WI38 (cell line): ENCODE results near the gene SLC25A48.

Experiments
- H3K4me3 ChIP-seq: 2 replicates; pipeline ENCODE4 v1.5.1; 2011; ENCODE audit warnings: low read depth, mild to moderate bottlenecking, control low read depth, low read length
- TF ChIP-seq, protein P1 (sequence below): IDR thresholded peaks from 2 replicates; pipeline ENCODE4 v1.5.1; 2012; ENCODE audit warnings: low read depth, mild to moderate bottlenecking, control low read depth, low read length

The SLC25A48 gene

DNA sequence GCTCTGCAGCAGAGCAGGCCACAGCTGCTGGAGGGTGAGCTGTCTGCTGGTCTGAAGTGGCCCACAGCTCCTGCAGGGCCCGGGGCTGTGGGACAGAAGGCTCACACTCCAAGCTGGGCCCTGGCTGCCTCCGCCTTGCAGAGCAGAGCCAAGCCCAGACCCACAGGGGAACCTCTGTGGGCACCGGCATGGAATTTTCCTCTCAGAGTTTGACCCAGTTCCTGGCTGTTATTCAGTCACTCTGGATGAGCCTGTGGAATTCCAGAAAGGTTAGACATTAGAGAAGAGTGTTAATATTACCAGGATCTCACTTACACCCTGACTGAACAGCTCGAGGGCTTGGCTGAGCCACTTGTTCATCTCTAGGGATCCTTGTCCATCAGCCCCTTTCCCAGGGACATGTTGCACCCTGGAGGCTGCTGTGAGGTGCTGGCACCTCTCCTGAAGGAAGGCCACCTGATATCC, 43.7 kb downstream of the SLC25A48 start:
- TF ChIP-seq, protein P1, sequence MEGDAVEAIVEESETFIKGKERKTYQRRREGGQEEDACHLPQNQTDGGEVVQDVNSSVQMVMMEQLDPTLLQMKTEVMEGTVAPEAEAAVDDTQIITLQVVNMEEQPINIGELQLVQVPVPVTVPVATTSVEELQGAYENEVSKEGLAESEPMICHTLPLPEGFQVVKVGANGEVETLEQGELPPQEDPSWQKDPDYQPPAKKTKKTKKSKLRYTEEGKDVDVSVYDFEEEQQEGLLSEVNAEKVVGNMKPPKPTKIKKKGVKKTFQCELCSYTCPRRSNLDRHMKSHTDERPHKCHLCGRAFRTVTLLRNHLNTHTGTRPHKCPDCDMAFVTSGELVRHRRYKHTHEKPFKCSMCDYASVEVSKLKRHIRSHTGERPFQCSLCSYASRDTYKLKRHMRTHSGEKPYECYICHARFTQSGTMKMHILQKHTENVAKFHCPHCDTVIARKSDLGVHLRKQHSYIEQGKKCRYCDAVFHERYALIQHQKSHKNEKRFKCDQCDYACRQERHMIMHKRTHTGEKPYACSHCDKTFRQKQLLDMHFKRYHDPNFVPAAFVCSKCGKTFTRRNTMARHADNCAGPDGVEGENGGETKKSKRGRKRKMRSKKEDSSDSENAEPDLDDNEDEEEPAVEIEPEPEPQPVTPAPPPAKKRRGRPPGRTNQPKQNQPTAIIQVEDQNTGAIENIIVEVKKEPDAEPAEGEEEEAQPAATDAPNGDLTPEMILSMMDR: no peak
- H3K4me3 ChIP-seq: no peak overlapping the region

- H3K4me3 ChIP-seq: no peak overlapping the region
- TF ChIP-seq, protein P1: no peak
Observed at GRCh38 chr5:135879591-135879990, 45.1 kb downstream of the SLC25A48 start.

DNA sequence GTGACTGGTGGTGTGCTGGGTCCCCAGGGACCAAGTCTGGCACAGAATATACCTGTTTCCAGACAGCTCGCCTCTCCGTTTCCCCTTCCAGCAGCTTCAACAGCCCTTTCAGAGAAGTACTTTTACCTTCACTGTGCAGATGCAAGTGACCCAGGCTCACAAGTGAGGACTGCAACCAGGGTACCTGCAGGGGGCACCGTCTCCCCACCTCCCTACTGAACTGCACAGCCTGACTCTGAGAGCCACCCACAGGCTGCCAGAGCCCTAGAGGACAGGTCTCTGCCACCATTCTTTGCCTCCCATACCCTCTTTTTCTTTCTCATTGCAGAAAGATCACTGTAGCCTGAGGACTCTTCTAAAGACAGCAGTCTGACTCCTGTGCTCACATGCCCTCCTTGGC, 45.8 kb downstream of the SLC25A48 start:
- TF ChIP-seq, protein P1: no peak
- H3K4me3 ChIP-seq: no peak overlapping the region

GRCh38 chr5:135880801-135881200, 46.3 kb downstream of the SLC25A48 start:
- TF ChIP-seq, protein P1: no peak
- H3K4me3 ChIP-seq: no peak overlapping the region

DNA sequence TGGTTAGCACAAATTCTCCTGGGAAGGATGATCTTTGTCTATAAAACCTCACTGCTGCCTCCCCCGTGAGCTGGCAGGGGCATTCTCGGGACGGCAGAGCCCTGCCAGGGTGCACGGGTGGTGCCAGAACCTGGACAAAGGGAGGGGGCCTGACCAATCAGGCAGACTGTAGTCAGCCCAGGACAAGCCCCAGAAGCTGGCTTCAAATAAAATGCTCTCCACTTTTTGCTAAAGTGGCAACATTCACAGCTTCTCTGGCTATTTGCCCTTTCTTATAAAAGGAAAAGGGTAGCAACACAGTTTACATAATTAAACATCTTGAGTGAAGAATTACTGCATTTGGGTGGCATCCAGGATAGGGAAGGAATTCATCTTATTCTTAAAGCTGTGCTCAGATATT, 46.8 kb downstream of the SLC25A48 start:
- no peak overlapping the region for H3K4me3 ChIP-seq
- TF ChIP-seq, protein P1: no peak

DNA sequence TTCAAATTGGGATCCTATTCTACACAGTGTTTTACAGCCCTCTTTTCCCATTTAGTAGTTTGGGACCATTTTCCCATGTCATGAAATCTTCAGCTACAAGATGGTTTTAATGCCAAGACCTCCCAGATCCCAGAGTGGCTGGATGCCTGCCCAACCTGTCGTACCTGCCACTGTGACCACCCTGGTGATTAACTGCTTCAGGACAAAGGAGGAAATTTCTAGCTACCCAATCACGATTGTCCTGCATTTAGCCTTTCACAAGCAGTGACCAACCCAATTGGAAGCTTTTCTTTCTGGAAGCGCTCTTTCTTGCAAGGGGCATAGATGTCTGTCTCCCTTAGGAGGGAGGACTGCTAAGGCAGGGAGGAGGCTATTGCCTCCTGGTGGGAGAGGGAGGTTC, 47.4 kb downstream of the SLC25A48 start:
- TF ChIP-seq, protein P1: no peak
- H3K4me3 ChIP-seq: no peak overlapping the region

DNA sequence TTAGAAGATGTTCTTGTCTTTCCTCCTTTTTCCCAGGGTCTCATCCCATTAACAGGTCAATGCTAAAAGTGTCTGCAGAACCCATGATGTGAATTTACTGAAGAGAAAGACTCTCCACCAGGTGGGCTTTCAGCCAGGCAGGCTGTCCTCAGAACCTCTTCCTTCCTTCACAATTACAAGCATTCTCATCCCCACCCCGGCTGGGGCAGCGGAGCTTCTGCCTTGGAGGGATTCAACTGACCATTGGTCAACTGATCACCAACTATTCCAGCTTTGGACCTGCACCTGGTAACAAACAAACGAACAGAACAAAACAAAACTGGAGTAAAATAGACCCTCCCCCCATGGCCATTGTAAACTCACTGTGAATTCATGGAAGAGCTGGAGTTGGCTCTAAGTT, 48.6 kb downstream of the SLC25A48 start:
- no peak overlapping the region for H3K4me3 ChIP-seq
- TF ChIP-seq, protein P1: no peak
